HepG2 (cell line): ENCODE results near the gene MTO1. TPM values are rescaled to one million over a fixed set of nuclear protein-coding genes. Genes with fewer than 3 reads are reported as not detected.

Source experiments
- DZIP1 ChIP-seq: sonication (generic); formaldehyde crosslinking; IDR thresholded peaks from 2 replicates; pipeline ENCODE4 v1.5.0; 2020; ENCODE audit warnings: mild to moderate bottlenecking, missing genetic modification reagents
- HINFP ChIP-seq: sonication (generic); formaldehyde crosslinking; IDR thresholded peaks from 2 replicates; pipeline ENCODE4 v1.4.0; 2020; ENCODE audit warnings: low read depth, mild to moderate bottlenecking, missing genetic modification reagents
- NFAT5 ChIP-seq: sonication (generic); formaldehyde crosslinking; IDR thresholded peaks from 2 replicates; pipeline ENCODE4 v1.4.0; 2020; ENCODE audit warnings: missing genetic modification reagents
- NFE2L1 ChIP-seq: sonication (generic); formaldehyde crosslinking; IDR thresholded peaks from 2 replicates; pipeline ENCODE4 v1.4.0; 2020; ENCODE audit warnings: missing genetic modification reagents, mild to moderate bottlenecking, borderline replicate concordance
- POGK ChIP-seq: sonication (generic); formaldehyde crosslinking; conservative IDR thresholded peaks from 2 replicates; pipeline ENCODE4 v1.8.0; 2022; ENCODE audit warnings: mild to moderate bottlenecking, moderate library complexity, missing genetic modification reagents
- PREB ChIP-seq: sonication (generic); formaldehyde crosslinking; IDR thresholded peaks from 2 replicates; pipeline ENCODE4 v1.4.0; 2020; ENCODE audit warnings: missing genetic modification reagents
- SNAPC4 ChIP-seq: sonication (generic); formaldehyde crosslinking; IDR thresholded peaks from 2 replicates; pipeline ENCODE4 v1.4.0; 2020; ENCODE audit warnings: mild to moderate bottlenecking, missing genetic modification reagents
- ZNF33B ChIP-seq: sonication (generic); formaldehyde crosslinking; IDR thresholded peaks from 2 replicates; pipeline ENCODE4 v1.5.1; 2020; ENCODE audit warnings: mild to moderate bottlenecking, missing genetic modification reagents
- ZNF570 ChIP-seq: sonication (generic); formaldehyde crosslinking; IDR thresholded peaks from 2 replicates; pipeline ENCODE4 v1.4.0; 2020; ENCODE audit warnings: mild to moderate bottlenecking, missing genetic modification reagents, borderline replicate concordance
- polyA plus RNA-seq, 8 experiments: library from polyadenylated mRNA; depleted of rRNA in 3 of 8; stranded (reverse) in 7 of 8; unstranded in 1 of 8; fragments of >200 nt; fragmentation: Illumina TruSeq in 4 of 8; extraction: Trizol in 4 of 8; gene quantifications; 2 replicates each; pipeline versions ENCODE4 v1.2.1 to v1.2.3, GENCODE V29; 2011 to 2016; ENCODE audit warnings: low read depth in 4 of 8, missing spikeins in 1 of 8, mixed read lengths in 1 of 8; ENCODE audit not compliant: insufficient read depth in 1 of 8
- total RNA-seq, 5 experiments: library from RNA; depleted of rRNA; stranded (reverse); fragments of >200 nt; fragmentation: Illumina TruSeq; extraction: Trizol; gene quantifications; 2 replicates each; pipeline ENCODE4 v1.2.3, GENCODE V29; 2016; ENCODE audit warnings: low read depth in 1 of 5

The MTO1 gene
- total and polyA plus RNA-seq, 2 of the 13 experiments (the other 11 are each of a cell fraction or from before 2014, with no cell fraction given), result 21.1 to 45.3 TPM

- TF ChIP-seq SNAPC4, result 0 out of 2 replicates have a peak, but pooled peaks have one; percentile 60
- no peak for TF ChIP-seq HINFP
- no peak for TF ChIP-seq ZNF570 (CRISPR knock-in tag)
- no peak for TF ChIP-seq PREB (CRISPR knock-in tag)
- TF ChIP-seq POGK (CRISPR knock-in tag), result peak; percentile 72; the same call in 1 of the 2 replicates
- TF ChIP-seq ZNF33B, result 0 out of 2 replicates have a peak, but pooled peaks have one; percentile 41
- TF ChIP-seq NFAT5 (CRISPR knock-in tag), result peak; percentile 86; the same call in 1 of the 2 replicates
- no peak for TF ChIP-seq NFE2L1 (CRISPR knock-in tag)
- no peak for TF ChIP-seq DZIP1 (CRISPR knock-in tag)
Measured at GRCh38 chr6:73523434-73524123, 62.0 kb downstream of the MTO1 start (continued).
